Central memory CD4-positive, alpha-beta T cell (primary cell): ENCODE data around the gene PSME3.
"Not testable (repeated sequence)": the region's sequence is repeated elsewhere in the genome, so short reads cannot be mapped to it uniquely, and the experiment has no call there.

ENCODE experiments used
- DNase-seq: peaks from one replicate; pipeline ENCODE4 v3.0.0; 2022

PSME3 gene

DNA sequence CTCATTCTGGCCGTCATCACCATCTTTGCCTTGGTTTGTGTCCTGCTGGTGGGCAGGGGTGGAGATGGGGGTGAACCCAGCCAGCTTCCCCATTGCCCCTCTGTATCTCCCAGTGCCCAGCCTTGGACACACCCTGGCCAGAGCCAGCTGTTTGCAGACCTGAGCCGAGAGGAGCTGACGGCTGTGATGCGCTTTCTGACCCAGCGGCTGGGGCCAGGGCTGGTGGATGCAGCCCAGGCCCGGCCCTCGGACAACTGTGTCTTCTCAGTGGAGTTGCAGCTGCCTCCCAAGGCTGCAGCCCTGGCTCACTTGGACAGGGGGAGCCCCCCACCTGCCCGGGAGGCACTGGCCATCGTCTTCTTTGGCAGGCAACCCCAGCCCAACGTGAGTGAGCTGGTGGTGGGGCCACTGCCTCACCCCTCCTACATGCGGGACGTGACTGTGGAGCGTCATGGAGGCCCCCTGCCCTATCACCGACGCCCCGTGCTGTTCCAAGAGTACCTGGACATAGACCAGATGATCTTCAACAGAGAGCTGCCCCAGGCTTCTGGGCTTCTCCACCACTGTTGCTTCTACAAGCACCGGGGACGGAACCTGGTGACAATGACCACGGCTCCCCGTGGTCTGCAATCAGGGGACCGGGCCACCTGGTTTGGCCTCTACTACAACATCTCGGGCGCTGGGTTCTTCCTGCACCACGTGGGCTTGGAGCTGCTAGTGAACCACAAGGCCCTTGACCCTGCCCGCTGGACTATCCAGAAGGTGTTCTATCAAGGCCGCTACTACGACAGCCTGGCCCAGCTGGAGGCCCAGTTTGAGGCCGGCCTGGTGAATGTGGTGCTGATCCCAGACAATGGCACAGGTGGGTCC, 18.4 kb downstream of the PSME3 start:
- not testable (repeated sequence) for DNase-seq

DNA sequence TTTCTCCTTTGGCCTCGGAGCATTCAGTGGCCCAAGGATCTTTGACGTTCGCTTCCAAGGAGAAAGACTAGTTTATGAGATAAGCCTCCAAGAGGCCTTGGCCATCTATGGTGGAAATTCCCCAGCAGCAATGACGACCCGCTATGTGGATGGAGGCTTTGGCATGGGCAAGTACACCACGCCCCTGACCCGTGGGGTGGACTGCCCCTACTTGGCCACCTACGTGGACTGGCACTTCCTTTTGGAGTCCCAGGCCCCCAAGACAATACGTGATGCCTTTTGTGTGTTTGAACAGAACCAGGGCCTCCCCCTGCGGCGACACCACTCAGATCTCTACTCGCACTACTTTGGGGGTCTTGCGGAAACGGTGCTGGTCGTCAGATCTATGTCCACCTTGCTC, 19.2 kb downstream of the PSME3 start:
- no peak for DNase-seq

DNA sequence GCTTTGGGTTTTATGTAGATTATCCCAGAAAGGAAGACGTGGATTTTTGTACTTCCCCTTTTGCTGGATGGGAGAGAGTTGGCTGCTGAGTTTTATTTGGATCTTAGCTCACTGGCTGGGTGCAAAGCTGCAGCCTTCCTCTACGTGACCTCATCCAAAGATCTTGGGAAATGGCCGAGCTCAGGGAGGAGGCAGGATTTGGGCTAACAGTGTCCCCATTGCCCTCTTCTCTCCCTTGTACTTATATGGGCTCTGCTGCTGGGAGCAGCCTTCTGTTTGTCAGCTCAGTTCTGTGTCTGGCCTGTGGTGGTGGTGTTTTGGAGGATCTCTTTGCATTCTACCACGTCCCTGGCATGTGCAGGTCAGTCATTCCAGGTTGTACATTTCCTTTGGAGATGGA, 19.8 kb downstream of the PSME3 start:
- no peak for DNase-seq

DNA sequence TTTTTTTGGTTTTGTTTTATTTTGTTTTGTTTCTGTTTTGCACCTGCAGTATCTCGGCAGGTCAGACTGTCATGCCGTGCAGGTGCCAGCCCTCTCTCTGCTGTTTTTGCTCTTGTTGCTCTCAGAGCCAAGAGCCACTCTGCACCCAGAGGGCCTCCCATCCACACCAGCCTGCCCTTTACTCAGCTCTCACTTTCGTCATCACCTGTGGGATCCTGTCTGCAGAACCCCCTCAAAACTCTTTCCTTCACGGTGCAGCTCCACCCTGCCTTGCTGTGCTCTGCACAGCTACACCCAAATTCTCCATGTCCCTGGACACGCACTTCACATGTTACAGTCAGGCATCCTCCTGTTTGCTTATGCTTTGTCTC, 20.4 kb downstream of the PSME3 start:
- no peak for DNase-seq

DNA sequence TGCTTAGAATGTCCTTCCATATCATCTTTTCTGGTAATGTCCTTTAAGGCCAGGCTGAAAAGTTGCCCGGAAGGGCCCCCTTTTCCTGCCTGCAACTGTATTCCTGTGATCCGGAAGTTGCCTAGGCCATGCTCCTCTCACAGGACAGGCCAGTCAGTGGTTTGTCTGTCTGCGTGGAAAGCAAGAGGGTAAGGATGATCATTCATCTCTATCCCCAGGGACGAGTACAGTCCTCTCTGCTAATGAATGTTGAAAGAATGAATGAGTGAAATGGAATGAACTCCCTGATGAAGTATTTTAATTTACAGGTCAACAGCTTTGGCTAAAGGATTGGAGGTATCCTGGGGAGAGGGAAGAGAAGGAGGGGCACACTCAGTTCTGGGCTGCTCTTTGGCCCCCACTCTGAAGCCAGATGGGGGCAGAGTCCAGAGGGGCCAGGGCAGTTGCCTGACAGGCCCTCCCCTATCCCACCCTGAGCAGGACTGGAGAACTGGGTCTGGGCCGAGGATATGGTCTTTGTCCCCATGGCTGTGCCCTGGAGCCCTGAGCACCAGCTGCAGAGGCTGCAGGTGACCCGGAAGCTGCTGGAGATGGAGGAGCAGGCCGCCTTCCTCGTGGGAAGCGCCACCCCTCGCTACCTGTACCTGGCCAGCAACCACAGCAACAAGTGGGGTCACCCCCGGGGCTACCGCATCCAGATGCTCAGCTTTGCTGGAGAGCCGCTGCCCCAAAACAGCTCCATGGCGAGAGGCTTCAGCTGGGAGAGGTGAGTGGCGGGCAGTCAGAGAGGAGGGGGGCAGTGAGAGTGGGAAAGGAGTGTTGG, 21.0 kb downstream of the PSME3 start:
- no peak for DNase-seq

DNA sequence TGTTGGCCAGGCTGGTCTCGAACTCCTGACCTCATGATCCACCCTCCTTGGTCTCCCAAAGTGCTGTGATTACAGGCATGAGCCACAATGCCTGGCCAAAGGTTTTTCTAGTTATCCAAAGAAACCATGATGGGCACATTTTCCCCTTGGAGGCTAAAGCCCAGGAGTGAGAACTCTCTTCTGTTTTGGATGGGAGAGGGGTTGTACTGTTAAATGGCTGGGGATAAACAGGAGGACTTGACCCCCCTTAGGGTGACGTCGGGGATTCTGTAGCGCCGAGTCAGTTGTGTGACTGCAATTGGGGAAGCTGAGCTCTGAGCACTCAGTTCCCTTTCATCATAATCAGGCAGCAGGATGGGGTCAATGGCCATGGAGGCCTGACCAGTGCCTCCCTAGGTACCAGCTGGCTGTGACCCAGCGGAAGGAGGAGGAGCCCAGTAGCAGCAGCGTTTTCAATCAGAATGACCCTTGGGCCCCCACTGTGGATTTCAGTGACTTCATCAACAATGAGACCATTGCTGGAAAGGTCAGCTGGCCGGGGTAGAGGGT, 21.9 kb downstream of the PSME3 start:
- DNase-seq = no peak

DNA sequence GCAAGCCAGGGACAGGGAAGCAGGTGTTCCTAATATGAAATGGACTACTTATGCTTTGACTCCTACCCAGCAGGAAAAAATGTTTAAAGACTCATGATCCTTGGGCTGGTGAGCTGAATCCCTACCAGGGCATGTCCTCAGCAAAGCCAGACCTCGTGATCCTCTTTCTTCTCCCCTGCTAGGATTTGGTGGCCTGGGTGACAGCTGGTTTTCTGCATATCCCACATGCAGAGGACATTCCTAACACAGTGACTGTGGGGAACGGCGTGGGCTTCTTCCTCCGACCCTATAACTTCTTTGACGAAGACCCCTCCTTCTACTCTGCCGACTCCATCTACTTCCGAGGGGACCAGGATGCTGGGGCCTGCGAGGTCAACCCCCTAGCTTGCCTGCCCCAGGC, 22.9 kb downstream of the PSME3 start:
- DNase-seq = not testable (repeated sequence)

DNA sequence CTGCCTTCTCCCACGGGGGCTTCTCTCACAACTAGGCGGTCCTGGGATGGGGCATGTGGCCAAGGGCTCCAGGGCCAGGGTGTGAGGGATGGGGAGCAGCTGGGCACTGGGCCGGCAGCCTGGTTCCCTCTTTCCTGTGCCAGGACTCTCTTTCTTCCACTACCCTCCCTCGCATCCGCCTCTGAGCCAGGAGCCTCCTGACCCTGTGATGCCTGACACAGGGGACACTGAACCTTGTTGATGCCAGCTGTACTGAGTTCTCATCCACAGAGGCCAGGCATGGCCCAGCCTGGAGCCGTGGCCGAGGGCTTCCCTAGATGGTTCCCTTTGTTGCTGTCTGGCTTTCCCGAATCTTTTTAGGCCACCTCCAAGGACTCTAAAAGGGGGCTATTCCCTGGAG, 23.3 kb downstream of the PSME3 start:
- not testable (repeated sequence) for DNase-seq

DNA sequence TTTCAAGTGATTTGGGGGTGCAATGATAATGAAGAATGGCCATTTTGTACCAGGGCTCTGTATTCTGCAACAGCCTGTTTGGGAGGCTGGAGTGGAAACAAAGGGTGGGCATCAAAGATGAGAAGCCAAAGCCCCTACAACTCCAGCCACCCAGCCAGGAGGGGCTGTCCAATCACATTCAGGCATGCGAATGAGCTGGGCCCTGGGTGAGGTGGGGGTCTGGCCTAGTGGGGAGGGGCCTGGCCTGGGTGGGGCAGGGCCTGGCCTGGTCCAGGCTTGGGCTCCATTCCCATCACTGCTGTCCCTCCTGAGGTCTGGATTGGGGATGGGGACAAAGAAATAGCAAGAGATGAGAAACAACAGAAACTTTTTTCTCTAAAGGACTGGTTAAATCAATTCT, 24.2 kb downstream of the PSME3 start:
- no peak for DNase-seq

DNA sequence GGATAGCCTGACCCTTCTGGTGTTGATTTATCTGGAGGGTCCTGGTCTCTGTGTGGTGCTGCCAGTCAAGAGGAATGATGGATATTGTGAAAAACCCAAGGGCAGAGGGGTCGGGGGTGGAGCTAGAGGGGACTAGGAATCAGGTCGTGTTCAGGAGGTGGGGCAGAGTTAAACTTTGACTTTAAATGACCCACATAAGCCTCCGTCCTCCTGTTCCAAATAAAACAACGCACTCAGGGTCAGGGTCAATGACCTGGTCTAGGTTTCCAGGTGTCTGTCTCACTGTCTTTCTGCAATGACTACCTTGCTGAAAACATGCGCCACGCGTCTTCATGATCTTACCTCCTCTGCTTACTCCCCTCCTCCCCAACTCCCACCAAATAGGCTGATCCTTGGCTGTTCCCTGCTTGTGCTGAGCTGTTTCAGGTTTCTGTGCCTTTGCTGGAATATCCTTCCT, 32.5 kb downstream of the PSME3 start:
- no peak for DNase-seq

DNA sequence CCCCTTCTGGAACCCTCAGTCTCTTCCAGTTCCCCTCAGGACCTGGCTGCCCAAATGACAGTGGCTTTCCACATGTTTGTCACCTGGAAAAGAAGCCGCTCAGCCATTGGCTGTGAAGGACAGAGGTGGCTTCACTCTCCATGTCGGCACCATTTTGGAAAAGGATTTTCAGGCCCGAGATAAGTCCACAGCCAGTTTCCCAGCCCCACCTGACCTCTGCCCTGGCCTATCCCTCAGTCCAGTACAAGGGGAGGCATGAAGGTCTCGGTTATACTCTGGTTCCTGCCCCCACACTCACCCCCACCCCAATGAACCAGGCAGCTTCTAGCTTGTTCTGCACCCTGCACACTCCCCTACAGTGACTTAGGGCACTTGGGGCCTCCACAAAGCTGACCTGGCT, 33.0 kb downstream of the PSME3 start:
- DNase-seq = no peak

DNA sequence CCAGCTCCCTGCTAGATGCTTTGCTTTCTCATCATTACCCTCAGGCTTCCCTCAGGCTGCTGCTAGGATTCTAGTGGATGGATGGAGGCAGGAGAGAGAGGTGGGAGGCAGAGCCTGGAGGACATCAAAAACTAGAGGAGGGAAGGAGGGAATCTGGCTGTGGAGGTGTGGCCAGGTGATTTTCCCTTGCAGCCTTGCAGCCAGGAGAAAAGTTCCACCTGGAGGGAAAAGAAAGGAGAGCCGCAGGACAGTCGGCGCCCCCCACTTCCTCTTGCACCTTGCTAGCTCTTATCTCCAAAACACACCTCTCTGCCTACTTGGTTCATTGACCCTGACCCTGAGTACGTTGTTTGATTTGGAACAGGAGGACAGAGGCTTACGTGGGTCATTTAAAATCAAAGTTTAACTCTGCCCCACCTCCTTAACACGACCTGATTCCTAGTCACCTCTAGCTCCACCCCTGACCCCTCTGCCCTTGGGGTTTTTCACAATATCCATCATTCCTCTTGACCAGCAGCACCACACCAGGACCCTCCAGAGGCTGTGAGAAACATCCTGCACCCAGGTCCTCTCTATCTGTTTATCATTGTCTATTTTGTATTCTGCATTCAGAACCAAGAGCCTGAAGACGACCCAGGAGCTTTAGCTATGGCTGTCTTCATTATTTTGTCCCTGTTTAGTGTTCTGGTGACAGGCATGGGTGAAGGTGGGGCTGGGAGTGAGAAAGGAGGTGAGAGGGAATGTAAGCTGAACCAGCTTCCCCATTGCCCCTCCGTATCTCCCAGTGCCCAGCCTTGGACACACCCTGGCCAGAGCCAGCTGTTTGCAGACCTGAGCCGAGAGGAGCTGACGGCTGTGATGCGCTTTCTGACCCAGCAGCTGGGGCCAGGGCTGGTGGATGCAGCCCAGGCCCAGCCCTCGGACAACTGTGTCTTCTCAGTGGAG, 33.7 kb downstream of the PSME3 start:
- no peak for DNase-seq

DNA sequence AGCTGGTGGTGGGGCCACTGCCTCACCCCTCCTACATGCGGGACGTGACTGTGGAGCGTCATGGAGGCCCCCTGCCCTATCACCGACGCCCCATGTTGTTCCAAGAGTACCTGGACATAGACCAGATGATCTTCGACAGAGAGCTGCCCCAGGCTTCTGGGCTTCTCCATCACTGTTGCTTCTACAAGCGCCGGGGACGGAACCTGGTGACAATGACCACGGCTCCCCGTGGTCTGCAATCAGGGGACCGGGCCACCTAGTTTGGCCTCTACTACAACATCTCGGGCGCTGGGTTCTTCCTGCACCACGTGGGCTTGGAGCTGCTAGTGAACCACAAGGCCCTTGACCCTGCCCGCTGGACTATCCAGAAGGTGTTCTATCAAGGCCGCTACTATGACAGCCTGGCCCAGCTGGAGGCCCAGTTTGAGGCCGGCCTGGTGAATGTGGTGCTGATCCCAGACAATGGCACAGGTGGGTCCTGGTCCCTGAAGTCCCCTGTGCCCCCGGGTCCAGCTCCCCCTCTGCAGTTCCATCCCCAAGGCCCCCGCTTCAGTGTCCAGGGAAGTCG, 34.6 kb downstream of the PSME3 start:
- DNase-seq = not testable (repeated sequence)

DNA sequence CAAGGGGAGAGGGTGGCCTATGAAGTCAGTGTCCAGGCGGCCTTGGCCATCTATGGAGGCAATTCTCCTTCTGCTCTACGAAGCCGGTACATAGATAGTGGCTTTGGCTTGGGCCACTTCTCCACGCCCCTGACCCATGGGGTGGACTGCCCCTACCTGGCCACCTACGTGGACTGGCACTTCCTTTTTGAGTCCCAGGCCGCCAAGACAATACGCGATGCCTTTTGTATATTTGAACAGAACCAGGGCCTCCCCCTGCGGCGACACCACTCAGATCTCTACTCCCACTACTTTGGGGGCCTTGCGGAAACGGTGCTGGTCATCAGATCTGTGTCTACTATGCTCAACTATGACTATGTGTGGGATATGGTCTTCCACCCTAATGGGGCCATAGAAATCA, 35.1 kb downstream of the PSME3 start:
- no peak for DNase-seq

DNA sequence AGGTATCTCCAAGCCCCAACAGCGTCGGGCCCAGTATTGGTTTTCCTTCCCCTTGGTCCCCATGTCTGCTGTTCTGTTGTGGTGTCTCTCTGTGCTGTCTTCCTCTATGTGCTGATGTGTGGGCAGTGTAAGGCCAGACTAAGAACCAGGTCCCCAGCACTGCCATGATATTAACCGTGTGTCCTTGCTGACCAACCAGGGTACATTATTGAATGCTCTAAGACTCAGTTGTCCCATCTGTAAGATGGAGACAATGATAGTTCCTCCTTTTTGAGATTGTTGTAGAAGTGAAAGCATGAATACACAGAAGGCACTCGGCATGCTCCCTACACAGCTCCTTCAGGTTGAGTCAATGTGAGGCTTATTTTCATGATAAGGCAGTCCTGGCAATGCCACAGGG, 38.5 kb downstream of the PSME3 start:
- DNase-seq = no peak

DNA sequence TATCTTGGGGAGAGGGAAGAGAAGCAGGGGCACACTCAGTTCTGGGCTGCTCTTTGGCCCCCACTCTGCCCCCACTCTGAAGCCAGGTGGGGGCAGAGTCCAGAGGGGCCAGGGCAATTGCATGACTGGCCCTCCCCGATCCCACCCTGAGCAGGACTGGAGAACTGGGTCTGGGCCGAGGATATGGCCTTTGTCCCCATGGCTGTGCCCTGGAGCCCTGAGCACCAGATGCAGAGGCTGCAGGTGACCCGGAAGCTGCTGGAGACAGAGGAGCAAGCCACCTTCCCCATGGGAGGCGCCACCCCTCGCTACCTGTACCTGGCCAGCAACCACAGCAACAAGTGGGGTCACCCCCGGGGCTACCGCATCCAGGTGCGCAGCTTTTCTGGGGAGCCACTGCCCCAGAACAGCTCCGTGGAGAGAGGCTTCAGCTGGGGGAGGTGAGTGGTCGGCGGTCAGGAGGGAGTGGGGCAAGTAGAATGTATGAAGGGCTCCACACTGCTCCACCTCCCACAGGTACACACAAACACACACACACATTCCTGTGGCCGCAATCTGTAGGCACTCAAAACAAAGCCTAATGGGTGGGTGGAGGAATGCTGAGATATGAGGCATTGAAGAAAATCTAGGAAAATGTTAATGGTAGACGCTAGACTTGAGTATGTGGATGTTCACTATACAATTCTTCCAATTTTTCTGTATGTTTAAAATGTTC, 39.2 kb downstream of the PSME3 start:
- no peak for DNase-seq

DNA sequence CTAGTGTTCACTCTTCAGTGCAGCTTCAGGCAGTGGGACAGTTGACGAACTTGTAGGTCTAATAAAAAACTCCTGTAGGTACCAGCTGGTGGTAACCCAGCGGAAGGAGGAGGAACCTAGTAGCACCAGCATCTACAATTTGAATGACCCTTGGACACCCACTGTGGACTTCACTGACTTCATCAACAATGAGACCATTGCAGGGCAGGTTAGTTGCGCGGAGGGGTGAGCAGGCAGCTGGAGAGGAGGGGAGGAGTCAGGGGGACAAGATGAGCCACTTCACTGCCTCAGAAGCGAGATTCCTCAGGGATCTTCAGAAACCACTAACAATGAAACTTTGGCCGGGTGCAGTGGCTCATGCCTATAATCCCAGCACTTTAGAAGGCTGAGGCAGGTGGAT, 40.1 kb downstream of the PSME3 start:
- no peak for DNase-seq

DNA sequence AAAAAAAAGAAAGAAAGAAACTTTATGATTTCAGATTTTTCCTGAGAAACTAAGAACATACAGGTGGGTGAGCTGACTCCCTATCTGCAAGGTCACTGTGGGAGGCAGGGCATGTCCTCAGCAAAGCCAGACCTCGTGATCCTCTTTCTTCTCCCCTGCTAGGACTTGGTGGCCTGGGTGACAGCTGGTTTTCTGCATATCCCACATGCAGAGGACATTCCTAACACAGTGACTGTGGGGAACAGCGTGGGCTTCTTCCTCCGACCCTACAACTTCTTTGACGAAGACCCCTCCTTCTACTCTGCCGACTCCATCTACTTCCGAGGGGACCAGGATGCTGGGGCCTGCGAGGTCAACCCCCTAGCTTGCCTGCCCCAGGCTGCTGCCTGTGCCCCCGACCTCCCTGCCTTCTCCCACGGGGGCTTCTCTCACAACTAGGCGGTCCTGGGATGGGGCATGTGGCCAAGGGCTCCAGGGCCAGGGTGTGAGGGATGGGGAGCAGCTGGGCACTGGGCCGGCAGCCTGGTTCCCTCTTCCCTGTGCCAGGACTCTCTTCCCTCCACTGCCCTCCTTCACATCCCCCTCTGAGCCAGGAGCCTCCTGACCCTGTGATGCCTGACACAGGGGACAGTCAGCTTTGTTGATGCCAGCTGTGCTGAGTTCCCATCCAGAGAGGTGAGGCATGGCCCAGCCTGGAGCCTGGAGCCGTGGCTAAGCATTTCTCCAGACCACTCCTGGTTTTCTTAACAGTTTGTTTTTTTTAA, 40.9 kb downstream of the PSME3 start:
- DNase-seq = not testable (repeated sequence)

DNA sequence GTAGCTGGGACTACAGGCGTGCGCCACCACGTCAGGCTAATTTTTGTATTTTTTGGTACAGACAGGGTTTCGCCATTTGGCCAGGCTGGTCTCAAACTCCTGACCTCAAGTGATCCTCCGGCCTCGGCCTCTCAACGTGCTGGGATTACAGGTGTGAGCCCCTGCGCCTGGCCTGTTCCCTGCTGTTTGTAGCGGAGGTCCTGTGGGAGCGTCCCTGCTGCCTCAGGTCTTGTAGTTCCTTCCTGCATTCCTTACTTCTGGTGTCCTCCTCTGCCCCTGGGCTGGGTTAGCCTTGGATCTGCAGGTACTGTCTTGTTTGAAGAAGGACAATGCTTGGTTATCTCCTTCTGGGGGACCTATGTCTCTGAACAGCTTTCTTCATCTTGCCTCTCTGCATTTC, 43.8 kb downstream of the PSME3 start:
- DNase-seq = no peak

DNA sequence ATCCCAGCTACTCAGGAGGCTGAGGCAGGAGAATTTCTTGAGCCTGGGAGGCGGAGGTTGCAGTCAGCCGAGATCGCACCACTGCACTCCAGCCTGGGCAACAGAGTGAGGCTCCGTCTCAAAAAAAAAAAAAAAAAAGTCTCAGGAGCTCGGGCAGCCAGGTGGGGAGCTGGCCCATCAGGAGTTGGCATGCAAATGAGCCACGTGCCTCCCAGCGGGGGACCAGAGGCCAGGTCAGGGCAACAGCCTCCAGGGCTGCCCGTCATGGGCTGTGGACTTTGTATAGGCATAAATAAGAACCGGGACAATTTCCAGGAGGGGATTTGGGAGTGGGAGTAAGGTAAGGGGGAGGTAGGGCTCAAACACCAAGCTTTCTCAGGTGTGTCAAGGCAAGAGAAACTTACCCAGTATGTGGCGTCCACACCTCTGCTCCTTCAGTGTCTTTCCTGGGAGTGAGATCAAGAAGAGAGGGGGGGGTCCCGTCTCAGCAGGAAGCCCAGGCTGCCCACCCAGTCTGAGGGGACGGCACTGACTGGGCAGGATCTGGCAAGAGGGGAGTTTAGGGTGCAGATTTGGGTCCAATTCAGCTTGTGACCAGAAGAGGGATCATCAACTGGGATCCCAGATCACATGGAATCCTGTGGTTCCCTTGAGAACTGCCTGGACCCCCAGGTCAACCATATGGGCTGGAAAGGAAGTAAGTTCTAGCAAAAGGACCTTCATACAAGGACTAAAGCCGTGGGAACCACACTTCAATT, 45.1 kb downstream of the PSME3 start:
- DNase-seq = no peak
